Measurements from ENCODE around the gene TPGS1.

TPGS1 gene

GRCh38 chr19:558770-559439 is 51.6 kb downstream of the TPGS1 start:
- Histone ChIP-seq H3K9me3 (no peaks in the 10 kb centered on the region), H3K27me3 (no peaks in the 10 kb centered on the region), H3K27ac (peak overlapping the region; percentile 7), H3K4me1 (ENCODE audit: control insufficient read depth in 1 of 2, insufficient read depth in 1 of 2, low read depth in 1 of 2, low read length in 1 of 2) (peaks cover 24 to 42% of the 10 kb centered on the region in 2 experiments), H3K4me3 (ENCODE audit: low read depth in 1 of 2, low read length in 1 of 2) (no peak overlapping the region), H3K36me3 (no peaks in the 10 kb centered on the region)
- no peak for TF ChIP-seq CTCF (IDR thresholded peaks at IDR 0.05)

GRCh38 chr19:560121-560520 is 52.8 kb downstream of the TPGS1 start:
- no peaks in the 10 kb centered on the region for H3K36me3 ChIP-seq
- H3K4me3 ChIP-seq (ENCODE audit: low read depth in 1 of 2, low read length in 1 of 2), result no peak overlapping the region
- H3K27me3 ChIP-seq, result no peaks in the 10 kb centered on the region
- H3K9me3 ChIP-seq, result no peaks in the 10 kb centered on the region
- H3K4me1 ChIP-seq (ENCODE audit: control insufficient read depth in 1 of 2, insufficient read depth in 1 of 2, low read depth in 1 of 2, low read length in 1 of 2), result peaks cover 24 to 42% of the 10 kb centered on the region in 2 experiments
- no peak for TF ChIP-seq CTCF (IDR thresholded peaks at IDR 0.05)
- H3K27ac ChIP-seq, result peak overlapping the region; percentile 65

GRCh38 chr19:566403-566802 is 59.1 kb downstream of the TPGS1 start:
- Histone ChIP-seq H3K4me3 (ENCODE audit: low read depth in 1 of 2, low read length in 1 of 2) (peak overlapping the region; percentile 67 to 73), H3K9me3 (no peaks in the 10 kb centered on the region), H3K4me1 (ENCODE audit: control insufficient read depth in 1 of 2, insufficient read depth in 1 of 2, low read depth in 1 of 2, low read length in 1 of 2) (peaks cover 33 to 45% of the 10 kb centered on the region in 2 experiments), H3K36me3 (no peaks in the 10 kb centered on the region), H3K27me3 (no peaks in the 10 kb centered on the region), H3K27ac (peak overlapping the region; percentile 92)
- TF ChIP-seq CTCF (IDR thresholded peaks at IDR 0.05), result peak; percentile 15

GRCh38 chr19:566844-567243 is 59.5 kb downstream of the TPGS1 start:
- H3K4me3 ChIP-seq (ENCODE audit: low read depth in 1 of 2, low read length in 1 of 2), result peak overlapping the region; percentile 67 to 73
- no peaks in the 10 kb centered on the region for H3K9me3 ChIP-seq
- no peak for TF ChIP-seq CTCF (IDR thresholded peaks at IDR 0.05)
- H3K27ac ChIP-seq, result peak overlapping the region; percentile 92
- H3K4me1 ChIP-seq (ENCODE audit: control insufficient read depth in 1 of 2, insufficient read depth in 1 of 2, low read depth in 1 of 2, low read length in 1 of 2), result peaks cover 37 to 48% of the 10 kb centered on the region in 2 experiments
- no peaks in the 10 kb centered on the region for H3K36me3 ChIP-seq
- H3K27me3 ChIP-seq, result no peaks in the 10 kb centered on the region

GRCh38 chr19:567296-567900 is 60.1 kb downstream of the TPGS1 start:
- Histone ChIP-seq H3K9me3 (no peaks in the 10 kb centered on the region), H3K4me1 (ENCODE audit: control insufficient read depth in 1 of 2, insufficient read depth in 1 of 2, low read depth in 1 of 2, low read length in 1 of 2) (peaks cover 37 to 48% of the 10 kb centered on the region in 2 experiments), H3K36me3 (no peaks in the 10 kb centered on the region), H3K27ac (peak overlapping the region; percentile 92), H3K4me3 (ENCODE audit: low read depth in 1 of 2, low read length in 1 of 2) (peak overlapping the region; percentile 67 to 73), H3K27me3 (no peaks in the 10 kb centered on the region)
- peak; percentile 7 for TF ChIP-seq CTCF (IDR thresholded peaks at IDR 0.05)

Measured in neutrophil (primary cell).